ENCODE measurements around the gene PPP1R9B.

Gene PPP1R9B

DNA sequence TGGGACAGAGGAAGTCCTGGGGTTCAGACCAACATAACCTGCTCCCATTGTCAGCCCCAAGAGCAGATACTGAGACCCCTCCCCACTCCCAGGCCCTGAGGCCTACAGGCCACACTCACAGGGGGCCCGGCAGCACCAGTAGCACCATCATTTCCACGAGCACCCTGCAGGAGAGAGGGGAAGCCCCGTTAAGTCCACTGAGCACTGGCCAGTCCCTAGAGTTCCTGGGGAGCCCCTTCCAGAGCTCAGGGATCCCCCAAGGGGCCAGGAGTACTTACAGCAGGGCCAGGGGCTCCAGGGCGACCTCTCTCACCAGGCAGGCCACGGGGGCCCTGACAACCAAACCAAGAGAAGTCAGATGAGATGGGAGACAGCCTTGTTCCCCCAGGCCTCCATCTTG is 45.6 kb upstream of the PPP1R9B start:
- H3K4me3 ChIP-seq (replicated peaks; ENCODE audit: low read depth, low read length) = peak overlapping the region; percentile 100
- TF ChIP-seq, protein P1, sequence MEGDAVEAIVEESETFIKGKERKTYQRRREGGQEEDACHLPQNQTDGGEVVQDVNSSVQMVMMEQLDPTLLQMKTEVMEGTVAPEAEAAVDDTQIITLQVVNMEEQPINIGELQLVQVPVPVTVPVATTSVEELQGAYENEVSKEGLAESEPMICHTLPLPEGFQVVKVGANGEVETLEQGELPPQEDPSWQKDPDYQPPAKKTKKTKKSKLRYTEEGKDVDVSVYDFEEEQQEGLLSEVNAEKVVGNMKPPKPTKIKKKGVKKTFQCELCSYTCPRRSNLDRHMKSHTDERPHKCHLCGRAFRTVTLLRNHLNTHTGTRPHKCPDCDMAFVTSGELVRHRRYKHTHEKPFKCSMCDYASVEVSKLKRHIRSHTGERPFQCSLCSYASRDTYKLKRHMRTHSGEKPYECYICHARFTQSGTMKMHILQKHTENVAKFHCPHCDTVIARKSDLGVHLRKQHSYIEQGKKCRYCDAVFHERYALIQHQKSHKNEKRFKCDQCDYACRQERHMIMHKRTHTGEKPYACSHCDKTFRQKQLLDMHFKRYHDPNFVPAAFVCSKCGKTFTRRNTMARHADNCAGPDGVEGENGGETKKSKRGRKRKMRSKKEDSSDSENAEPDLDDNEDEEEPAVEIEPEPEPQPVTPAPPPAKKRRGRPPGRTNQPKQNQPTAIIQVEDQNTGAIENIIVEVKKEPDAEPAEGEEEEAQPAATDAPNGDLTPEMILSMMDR (IDR thresholded peaks at IDR 0.05; ENCODE audit: low read depth, low read length, missing control alignments) = no peak
- no peak for DNase-seq (ENCODE audit: extremely low read depth, low read depth)

DNA sequence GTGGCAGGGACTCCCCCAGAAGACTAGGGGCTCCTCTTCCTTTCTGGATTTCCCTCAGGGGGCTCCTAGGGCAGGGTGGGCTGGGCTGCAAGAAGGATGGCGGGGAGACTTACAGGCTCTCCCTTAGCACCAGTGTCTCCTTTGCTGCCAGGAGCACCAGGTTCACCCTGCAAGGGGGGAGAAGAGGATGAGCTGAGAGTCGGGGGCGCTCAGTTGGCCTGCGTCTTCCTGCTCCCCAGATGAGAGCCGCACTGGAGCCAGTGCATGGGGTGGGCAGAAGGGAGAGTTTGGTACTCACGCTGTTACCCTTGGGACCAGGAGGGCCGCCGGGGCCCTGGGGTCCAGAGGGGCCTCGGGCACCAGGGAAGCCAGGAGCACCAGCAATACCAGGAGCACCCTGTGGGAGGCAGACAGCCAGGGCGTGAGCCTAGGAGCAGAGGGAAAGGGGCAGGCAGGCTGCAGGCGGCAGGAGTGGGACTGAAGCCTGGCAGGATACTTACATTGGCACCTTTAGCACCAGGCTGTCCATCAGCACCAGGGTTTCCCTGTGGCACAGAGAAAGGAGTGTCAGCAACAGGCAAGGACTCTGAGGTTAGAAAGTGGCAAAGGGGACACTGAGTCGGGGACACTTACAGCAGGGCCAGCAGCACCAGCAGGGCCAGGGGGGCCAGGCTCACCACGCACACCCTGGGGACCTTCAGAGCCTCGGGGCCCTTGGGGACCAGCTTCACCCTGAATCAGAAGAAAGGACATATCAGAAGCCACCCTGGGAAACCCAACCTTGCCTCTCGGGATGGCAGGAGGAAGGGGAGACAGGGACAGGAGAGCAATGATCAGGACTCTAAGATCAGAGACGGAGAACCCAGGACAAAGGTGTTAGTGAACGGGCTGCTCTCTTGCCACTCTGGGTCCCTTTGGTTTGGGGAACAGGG is 44.7 kb upstream of the PPP1R9B start:
- H3K4me3 ChIP-seq (replicated peaks; ENCODE audit: low read depth, low read length) = no peak overlapping the region
- DNase-seq (ENCODE audit: extremely low read depth, low read depth) = no peak
- TF ChIP-seq, protein P1 (IDR thresholded peaks at IDR 0.05; ENCODE audit: low read depth, low read length, missing control alignments) = peak; percentile 20

DNA sequence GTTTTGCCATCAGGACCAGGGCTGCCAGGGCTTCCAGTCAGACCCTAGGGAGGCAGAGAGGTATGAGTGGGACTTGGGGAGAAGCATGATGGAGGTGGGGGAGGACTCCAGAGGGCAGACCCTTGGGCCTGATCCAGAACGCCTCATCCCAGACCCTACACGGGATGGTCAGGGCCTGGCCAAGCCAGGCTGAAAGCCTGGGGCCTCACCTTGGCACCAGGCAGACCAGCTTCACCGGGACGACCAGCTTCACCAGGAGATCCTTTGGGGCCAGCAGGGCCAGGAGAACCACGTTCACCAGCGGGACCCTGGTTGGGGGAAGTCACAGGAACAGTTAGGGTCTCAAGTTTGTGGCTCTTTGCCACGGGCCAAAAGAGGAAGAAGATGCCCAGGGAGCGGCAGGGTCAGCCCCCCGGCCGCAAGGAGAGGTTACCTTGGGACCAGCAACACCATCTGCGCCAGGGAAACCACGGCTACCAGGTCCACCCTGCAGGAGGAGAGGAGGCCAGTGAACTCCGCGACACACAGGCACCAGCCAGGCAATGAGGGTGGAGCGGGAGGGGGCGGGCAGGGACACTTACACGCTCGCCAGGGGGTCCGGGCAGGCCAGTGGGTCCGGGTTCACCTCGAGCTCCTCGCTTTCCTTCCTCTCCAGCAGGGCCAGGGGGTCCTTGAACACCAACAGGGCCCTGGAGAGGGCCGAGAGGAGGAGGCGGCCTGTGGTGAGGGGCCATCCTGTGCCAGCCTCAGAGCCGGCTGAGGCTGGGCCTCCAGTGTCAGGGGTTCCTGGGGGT is 43.9 kb upstream of the PPP1R9B start:
- TF ChIP-seq, protein P1 (IDR thresholded peaks at IDR 0.05; ENCODE audit: low read depth, low read length, missing control alignments) = no peak
- no peak overlapping the region for H3K4me3 ChIP-seq (replicated peaks; ENCODE audit: low read depth, low read length)
- no peak for DNase-seq (ENCODE audit: extremely low read depth, low read depth)

DNA sequence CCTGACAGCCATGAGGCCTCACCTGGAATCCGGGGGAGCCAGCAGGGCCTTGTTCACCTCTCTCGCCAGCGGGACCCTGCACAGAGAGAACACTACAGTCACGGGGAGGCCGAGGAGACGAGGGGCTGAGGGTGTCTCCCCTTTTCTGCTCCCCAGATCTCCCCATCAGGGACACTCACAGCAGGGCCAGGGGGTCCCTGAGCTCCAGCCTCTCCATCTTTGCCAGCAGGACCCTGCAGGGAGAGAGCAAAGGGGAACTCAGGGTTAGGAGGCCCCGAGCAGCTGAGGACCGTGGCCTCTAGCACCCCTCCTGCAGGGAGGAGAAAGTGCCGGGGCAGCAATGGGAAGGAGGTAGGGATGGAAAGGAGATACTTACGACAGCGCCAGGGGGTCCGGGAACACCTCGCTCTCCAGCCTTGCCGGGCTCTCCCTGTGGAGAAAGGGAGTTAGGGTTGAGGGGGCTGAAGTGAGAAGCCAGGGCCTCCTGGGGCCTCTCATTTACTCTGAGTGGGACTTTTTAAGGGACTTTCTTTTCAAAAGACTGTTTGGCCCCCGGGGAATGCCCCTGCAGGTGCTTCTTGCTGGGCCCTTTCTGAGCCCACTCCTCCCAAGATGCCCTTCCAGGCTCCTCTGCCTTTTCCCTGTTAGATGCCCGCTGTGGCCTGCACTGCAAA is 42.3 kb upstream of the PPP1R9B start:
- H3K4me3 ChIP-seq (replicated peaks; ENCODE audit: low read depth, low read length) = peak overlapping the region; percentile 11; the same call in 1 of the 2 replicates
- TF ChIP-seq, protein P1 (IDR thresholded peaks at IDR 0.05; ENCODE audit: low read depth, low read length, missing control alignments) = no peak
- DNase-seq (ENCODE audit: extremely low read depth, low read depth) = no peak

DNA sequence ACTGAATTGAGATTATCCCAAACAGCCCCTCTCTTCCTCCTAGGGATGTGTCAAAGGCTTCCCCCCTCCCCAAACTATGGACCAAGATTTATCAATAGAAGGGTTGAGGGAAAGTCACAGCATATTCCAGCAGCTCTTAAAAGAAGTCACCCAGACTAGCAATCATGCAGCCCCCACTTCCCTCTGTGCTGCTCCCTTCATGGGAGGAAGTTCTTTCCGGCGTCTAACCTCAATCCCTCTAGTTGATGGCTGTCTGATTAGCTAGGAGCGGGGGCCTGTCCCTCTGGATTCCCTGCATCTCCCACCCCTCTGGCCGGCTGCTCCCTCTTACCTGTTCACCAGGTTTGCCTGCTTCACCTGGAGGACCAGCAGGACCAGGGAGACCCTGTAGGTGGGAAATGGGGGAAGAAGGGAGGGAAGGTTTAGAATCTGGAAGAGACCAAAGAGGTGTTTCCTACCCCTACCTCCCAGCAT is 41.7 kb upstream of the PPP1R9B start:
- no peak for DNase-seq (ENCODE audit: extremely low read depth, low read depth)
- H3K4me3 ChIP-seq (replicated peaks; ENCODE audit: low read depth, low read length) = peak overlapping the region; percentile 11; the same call in 1 of the 2 replicates
- TF ChIP-seq, protein P1 (IDR thresholded peaks at IDR 0.05; ENCODE audit: low read depth, low read length, missing control alignments) = no peak

DNA sequence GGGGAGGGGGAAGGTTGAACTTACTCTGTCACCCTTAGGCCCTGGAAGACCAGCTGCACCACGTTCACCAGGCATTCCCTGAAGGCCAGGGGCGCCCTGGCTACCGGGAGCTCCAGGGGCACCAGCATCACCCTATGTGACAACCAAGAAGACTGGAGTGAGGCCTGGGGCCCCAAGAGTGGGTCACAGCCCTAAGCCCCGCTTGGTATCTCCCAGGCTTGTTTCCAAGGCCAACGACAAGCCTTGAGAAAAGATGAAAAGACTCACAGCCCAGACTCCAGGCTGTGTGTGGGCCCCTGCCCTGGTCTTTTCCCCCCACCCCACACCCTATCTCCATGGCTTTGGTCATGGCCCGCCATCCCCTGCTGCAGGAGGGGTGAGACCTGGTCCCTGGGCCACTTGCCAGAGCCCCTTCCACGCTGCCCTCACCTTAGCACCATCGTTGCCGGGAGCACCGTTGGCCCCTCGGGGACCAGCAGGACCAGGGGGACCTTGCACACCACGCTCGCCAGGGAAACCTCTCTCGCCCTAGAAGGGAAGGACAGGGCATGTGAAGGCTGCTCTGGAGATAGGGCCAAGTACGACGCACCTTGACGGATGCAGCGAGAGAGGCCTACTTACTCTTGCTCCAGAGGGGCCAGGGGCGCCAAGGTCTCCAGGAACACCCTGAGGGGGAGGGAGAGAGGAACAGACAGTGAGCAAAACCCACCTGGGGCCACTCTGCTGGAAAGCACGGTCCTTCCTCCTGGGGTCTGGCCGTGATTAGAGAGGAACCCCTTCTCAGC is 41.1 kb upstream of the PPP1R9B start:
- DNase-seq (ENCODE audit: extremely low read depth, low read depth) = no peak
- TF ChIP-seq, protein P1 (IDR thresholded peaks at IDR 0.05; ENCODE audit: low read depth, low read length, missing control alignments) = no peak
- H3K4me3 ChIP-seq (replicated peaks; ENCODE audit: low read depth, low read length) = no peak overlapping the region
